Islet precursor cell (in vitro differentiated cells): ENCODE results near the gene SMARCC1.
A peak's percentile ranks its signal among the peaks of the same experiment; 100 is the strongest.

Experiments used
- DNase-seq: peaks from one replicate; pipeline ENCODE4 v3.0.0-alpha.2; 2018

Gene SMARCC1

GRCh38 chr3:47688488-47688887 lies 93.2 kb downstream of the SMARCC1 start:
- no peak for DNase-seq

DNA sequence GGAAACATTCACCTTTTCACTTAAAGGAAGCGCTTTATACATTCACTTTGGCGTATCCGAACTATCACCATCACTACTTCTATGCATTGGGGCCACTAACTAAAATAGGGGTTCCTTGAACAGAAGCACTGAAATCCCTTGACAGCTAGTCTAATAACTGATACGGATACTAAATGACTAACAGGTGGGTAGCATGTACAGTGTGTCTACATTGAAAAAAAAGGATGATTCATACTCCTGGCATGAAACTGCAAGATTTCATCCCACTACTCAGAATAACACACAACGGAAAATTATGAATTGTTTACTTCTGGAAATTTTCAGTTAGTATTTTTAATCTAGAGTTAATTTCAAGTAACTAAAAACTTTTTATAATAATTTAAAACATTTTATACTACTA lies 96.7 kb downstream of the SMARCC1 start:
- DNase-seq: no peak

GRCh38 chr3:47681016-47681415 lies 100.7 kb downstream of the SMARCC1 start:
- DNase-seq: no peak

DNA sequence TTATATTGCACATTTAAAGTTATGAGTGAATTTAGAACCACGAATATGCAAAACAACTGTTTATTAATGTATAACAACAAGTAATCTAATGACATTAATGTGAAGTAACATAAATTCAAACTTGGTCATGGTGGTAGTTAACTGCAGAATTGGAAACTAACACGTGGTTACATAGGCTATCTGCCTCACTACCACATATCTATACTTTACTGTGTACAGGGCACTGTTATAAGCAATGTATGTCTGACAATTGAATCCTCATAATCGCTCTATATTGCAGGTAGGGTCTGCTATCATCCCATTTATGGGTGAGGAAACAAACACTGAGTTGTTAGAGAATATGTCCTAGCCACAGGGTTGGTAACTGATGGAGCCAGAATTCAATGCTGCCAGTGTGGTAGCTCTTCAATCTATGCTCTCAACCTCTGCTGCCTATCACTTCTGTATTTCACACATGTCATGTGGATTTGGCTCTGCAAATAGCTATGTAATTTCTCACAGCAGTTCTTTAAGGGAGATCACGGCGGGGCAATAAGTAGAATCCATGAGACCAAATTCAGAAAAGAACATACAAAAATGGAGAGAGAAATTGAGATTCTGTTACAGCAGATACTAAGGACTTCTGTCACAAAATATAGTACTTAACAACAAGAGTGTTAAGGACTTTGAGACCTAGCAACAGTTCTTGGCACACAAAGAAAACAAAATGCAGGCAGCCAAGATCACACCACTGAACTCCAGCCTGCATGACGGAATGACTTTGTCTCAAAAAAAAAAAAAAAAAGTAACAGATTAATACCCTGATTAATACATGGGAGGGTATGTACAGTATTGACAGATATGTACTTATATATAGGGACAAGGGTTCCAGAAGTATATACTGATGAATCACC lies 103.0 kb downstream of the SMARCC1 start:
- DNase-seq: no peak

DNA sequence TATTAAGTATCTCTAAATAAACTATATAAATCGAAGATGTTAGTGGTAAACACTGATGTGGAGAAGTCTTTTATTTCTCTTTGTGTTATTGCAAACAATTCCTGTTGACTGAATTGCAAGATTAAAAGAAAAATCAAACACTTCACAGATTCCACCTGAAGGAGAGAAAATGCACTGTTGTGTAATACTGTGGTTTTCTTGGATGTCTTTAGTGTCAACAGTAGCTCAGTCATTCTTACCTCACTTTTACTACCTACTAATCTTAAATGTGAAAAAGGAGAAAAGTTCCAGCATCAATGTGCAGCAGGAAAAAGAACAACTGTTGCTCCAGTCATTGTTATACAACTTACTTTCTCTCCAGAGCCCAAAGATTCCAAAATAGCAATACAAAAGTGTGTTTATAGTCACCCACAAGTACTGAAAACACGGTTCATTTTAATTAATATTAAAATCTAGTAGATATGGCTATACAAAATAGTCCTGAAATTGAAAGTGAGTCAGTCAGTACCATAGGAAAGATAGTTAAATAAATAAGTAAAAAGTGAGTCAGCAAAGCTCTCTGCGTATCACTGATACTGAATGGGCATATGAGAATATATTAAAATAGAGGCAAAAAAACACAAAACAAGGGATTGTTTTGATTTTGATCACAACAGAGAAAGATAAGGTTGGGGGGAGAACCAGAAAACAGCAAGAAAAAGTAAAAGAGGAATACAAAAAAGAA lies 112.5 kb downstream of the SMARCC1 start:
- no peak for DNase-seq

- no peak for DNase-seq
Observed at GRCh38 chr3:47666118-47666517, 115.6 kb downstream of the SMARCC1 start.

GRCh38 chr3:47664519-47664918 lies 117.2 kb downstream of the SMARCC1 start:
- no peak for DNase-seq

DNA sequence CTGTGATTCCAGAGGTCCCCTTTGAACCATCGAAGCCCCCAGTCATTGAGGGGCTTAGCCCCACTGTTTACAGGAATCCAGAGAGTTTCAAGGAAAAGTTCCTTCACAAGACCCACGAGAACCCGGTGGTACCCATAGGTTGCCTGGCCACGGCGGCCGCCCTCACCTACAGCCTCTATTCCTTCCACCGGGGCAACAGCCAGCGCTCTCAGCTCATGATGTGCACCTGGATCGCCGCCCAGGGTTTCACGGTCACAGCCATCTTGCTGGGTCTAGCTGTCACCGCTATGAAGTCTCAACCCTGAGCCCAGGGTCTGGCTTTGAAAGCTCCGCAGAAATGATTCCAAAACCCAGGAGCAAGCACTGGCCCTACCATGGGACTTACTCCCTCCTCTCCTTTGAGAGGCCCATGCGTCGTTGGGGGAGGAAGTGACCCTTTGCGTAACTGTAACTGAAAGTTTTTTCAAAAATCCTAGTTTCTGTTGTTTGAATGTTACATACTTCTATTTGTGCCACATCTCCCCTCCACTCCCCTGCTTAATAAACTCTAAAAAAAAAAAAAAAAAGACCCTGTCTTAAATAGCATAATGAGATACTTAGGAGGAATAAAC lies 118.0 kb downstream of the SMARCC1 start:
- no peak for DNase-seq

- DNase-seq: peak; percentile 55
Observed at GRCh38 chr3:47661121-47661752, 120.5 kb downstream of the SMARCC1 start.

DNA sequence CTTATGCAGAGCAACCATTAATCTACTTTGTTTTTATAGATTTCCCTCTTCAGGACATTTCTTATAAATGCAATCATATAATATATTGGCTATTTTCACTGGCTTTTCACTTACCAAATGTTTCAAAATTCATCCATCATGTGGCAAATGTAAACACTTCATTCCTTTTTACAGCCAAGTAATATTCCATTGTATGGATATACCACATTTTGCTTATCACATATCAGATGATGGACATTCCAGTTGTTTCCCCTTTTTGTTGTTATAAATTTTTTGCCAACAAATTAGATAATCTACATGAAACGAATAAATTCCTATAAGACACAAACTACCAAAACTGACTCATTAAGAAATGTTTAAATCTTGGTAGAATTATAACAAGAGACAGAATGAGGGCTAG lies 123.2 kb downstream of the SMARCC1 start:
- DNase-seq: no peak

DNA sequence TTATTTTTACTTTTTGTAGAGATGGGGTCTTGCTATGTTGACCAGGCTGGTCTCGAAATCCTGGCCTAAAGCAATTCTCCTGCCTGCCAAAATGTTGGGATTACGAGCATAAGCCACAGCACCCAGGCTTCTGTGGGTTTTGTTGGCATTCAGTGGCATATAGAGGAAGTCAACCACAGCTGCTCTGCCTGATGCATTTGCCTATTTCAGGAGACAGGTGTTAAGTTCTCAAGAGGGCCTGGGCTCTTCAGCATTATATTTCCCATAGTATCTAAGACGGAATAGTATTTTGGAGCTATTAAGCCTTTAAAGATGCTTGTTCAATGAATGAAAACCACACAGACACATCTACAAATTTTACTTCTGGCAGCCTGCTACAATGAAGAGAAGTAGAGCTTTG lies 129.6 kb downstream of the SMARCC1 start:
- DNase-seq: no peak

GRCh38 chr3:47650294-47650693 lies 131.4 kb downstream of the SMARCC1 start:
- no peak for DNase-seq

GRCh38 chr3:47647550-47647949 lies 134.1 kb downstream of the SMARCC1 start:
- DNase-seq: no peak

DNA sequence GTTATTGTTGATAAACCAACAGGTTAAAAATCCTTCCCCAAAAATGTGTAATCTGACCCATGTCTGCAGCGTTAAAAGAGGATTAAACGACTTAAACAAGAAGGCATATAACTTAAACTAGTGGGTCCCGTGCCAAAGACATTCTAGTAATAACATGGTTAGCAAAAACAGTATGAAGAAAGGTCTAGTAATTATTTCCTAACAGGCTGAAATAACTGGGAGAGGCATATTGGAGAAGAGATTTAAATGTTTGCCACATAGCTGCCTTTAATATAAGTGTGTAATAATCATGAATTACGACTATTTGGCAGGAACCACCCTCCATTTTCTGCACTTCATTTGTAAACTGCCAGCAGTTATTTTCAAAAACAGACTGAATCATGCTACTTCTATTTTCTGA lies 135.3 kb downstream of the SMARCC1 start:
- no peak for DNase-seq

DNA sequence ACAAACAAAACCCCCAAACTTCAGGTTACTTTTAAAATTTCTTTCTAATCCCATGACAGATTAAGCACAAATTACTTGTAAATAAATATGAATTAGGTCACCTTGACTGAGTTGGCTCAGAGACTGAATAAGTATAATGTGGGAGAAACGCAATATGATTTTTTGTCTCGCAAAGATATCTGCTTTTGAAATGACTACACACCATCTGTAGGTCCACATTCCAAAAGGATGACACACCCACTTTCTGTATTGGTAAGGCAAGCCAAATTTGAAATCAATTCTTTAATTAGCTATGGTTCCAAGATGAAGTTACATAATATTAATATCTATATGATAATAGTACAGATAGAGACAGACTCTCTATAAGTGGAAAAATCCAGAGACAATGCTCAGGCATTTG lies 136.1 kb downstream of the SMARCC1 start:
- DNase-seq: no peak

DNA sequence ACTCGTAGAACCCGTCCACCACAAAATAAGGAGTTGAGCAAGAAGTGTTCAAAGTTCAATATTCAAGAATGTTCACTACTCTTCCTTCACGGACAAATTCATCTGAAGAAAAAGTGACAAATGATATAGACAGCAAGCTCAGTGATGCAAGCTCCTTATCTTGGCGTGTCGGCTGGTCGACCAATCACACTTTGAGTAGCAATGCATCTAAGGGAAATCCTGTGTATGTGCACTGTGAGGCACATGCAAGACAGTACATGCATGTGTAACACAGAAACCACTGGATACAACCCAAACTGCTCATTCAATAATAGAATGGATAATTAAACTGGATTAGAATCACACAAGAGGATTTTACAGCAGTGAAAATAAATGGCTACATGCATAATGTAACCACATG lies 138.6 kb downstream of the SMARCC1 start:
- DNase-seq: no peak

GRCh38 chr3:47641739-47642138 lies 140.0 kb downstream of the SMARCC1 start:
- no peak for DNase-seq

DNA sequence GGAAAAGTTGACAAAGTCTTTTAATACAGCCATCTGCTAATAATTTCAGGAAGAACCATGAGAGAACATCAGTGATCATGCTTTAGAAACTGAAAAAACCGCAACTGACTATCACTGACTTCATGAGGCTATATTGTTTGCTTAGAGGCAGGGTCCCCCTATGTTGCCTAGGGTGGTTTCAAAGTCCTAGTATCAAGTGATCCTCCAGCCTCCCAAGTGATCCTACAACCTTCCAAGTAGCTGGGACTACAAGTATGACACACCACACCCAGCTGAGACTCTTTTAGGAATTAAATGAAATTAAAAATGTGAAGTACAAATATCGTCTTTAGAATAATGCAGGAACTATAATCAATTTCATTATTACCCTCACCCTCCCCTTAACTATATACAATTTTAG lies 144.8 kb downstream of the SMARCC1 start:
- no peak for DNase-seq

DNA sequence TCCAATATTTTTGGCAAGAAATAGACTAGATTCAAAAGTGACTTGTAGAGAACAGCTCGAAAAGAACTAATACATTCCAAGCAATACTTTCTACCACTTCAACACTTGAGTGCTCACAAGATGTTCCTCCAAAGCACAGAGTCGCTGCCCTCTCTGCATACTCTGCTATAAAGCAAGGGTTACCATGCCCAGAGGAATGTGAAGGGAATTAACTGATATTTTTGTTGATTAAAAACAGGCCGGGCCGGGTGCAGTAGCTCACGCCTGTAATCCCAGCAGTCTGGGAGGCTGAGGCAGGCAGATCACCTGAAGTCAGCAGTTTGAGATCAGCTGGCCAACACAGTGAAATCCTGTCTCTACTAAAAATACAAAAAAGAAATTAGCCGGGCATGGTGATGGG lies 145.5 kb downstream of the SMARCC1 start:
- no peak for DNase-seq

- no peak for DNase-seq
Observed at GRCh38 chr3:47635536-47635935, 146.2 kb downstream of the SMARCC1 start.

DNA sequence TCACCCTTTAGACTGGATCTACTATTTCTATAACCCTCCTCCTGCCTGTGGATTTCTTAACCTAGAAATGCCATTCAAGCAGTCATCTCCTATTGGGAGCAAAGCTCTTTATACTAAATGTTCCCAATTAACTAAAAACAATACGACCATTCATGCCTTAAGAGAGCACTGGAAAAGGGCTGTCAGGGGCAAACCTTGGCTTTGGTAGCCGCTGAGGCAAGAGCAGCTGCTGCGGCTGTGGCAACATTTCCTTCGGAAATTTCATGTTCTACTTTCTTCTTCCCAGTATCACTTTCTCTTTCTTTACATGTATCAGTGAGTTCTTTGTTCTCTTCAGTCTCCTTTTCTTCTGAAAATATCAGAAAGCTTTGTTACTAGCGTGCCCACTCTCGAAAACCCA lies 146.7 kb downstream of the SMARCC1 start:
- DNase-seq: no peak

DNA sequence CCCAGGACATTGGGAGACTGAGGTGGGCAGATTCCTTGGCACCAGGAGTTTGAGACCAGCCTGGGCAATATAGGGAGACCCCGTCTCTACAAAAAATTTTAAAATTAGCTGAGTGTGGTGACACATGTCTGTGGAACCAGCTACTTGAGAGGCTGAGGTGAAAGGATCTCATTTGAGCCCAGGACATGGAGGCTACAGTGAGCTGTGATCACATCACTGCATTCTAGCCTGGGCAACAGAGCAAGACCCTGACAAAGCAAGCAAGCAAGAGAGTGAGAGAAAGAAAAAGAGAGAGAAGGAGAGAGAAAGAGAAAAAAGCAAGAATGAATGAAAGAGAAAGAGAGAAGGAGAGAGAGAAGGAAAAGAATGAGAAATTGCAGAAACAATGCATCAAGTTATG lies 150.9 kb downstream of the SMARCC1 start:
- DNase-seq: no peak

- no peak for DNase-seq
Observed at GRCh38 chr3:47629770-47630169, 151.9 kb downstream of the SMARCC1 start.
